CD4-positive, alpha-beta memory T cell (primary cell): ENCODE results near the gene HDAC4. TPM values are rescaled to one million over a fixed set of nuclear protein-coding genes. Genes with fewer than 3 reads are reported as not detected.

Source experiments
- CTCF ChIA-PET: fragments of 350-600 bp; sonication (Branson Sonifier 250); formaldehyde crosslinking; loops from one replicate; lab custom pipeline; 2021; ENCODE audit warnings: inconsistent platforms; ENCODE audit not compliant: partially characterized antibody; lab: Charles Lee
- POLR2A ChIA-PET: fragments of 350-600 bp; sonication (Branson Sonifier 250); formaldehyde crosslinking; loops from one replicate; lab custom pipeline; 2021; ENCODE audit not compliant: partially characterized antibody; lab: Charles Lee
- DNase-seq, 5 donors: peaks; one replicate each; pipeline versions ENCODE4 v3.0.0 to v3.0.0-alpha.2; 2020 to 2022; ENCODE audit warnings: mixed read lengths in 1 of 5
- H3K27ac ChIP-seq: one replicate; pipeline ENCODE4 v1.7.0; 2013; ENCODE audit warnings: low read depth, low read length
- H3K27me3 ChIP-seq: 2 replicates; pipeline ENCODE4 v1.7.0; 2013; ENCODE audit warnings: mild to moderate bottlenecking, low read length, moderate library complexity; ENCODE audit not compliant: insufficient read depth
- H3K36me3 ChIP-seq: 2 replicates; pipeline ENCODE4 v1.7.0; 2013; ENCODE audit warnings: mild to moderate bottlenecking, low read length, moderate library complexity; ENCODE audit not compliant: insufficient read depth
- H3K4me1 ChIP-seq: 2 replicates; pipeline ENCODE4 v1.7.0; 2013; ENCODE audit warnings: mild to moderate bottlenecking, low read length, moderate library complexity; ENCODE audit not compliant: insufficient read depth
- H3K4me3 ChIP-seq, 2 donors: one replicate each; pipeline ENCODE4 v1.7.0; 2013; ENCODE audit warnings: low read length in 2 of 2, mild to moderate bottlenecking in 1 of 2
- H3K9me3 ChIP-seq, 2 donors: one replicate each; pipeline ENCODE4 v1.7.0; 2013; ENCODE audit warnings: low read length in 2 of 2, control low read depth in 1 of 2; ENCODE audit not compliant: control insufficient read depth in 1 of 2
- H3K27ac Mint-ChIP-seq, 7 donors: one replicate each; pipeline ENCODE4 v1.8.0; 2020 to 2021; ENCODE audit warnings: mixed read lengths in 7 of 7, mild to moderate bottlenecking in 6 of 7, inconsistent platforms in 3 of 7, moderate library complexity in 3 of 7
- H3K27me3 Mint-ChIP-seq, 2 donors: one replicate each; pipeline ENCODE4 v1.8.0; 2020 to 2021; ENCODE audit warnings: mixed read lengths in 2 of 2
- H3K36me3 Mint-ChIP-seq, 2 donors: one replicate each; pipeline ENCODE4 v1.8.0; 2020 to 2021; ENCODE audit warnings: mixed read lengths in 2 of 2, inconsistent platforms in 1 of 2, mild to moderate bottlenecking in 1 of 2
- H3K4me1 Mint-ChIP-seq, 4 donors: one replicate each; pipeline ENCODE4 v1.8.0; 2020 to 2021; ENCODE audit warnings: mixed read lengths in 4 of 4, mild to moderate bottlenecking in 1 of 4
- H3K4me3 Mint-ChIP-seq, 8 donors: one replicate each; pipeline ENCODE4 v1.8.0; 2020 to 2021; ENCODE audit warnings: mixed read lengths in 8 of 8, mild to moderate bottlenecking in 7 of 8, moderate library complexity in 6 of 8, inconsistent platforms in 3 of 8
- H3K9me3 Mint-ChIP-seq, 8 donors: one replicate each; pipeline ENCODE4 v1.8.0; 2020 to 2021; ENCODE audit warnings: mixed read lengths in 8 of 8, mild to moderate bottlenecking in 5 of 8, inconsistent platforms in 3 of 8, moderate library complexity in 1 of 8
- intact Hi-C: fragments of 100-400 bp; cut with micrococcal nuclease; formaldehyde crosslinking; loops from one replicate; pipeline ENCODE4 v1.15.1; 2023
- polyA plus RNA-seq, 2 donors: library from polyadenylated mRNA; unstranded; fragments of 300-500 nt; fragmentation: Illumina TruSeq; gene quantifications; one replicate each; pipeline ENCODE4 v1.2.3, GENCODE V29; 2021
- total RNA-seq, 2 experiments: library from RNA; stranded (reverse); gene quantifications; one replicate each; pipeline ENCODE4 v1.2.3, GENCODE V29; 2021

The HDAC4 gene
- total and polyA plus RNA-seq, 4 experiments from 2014 or later = 1.4 to 59.7 (median 30.4) TPM

DNA sequence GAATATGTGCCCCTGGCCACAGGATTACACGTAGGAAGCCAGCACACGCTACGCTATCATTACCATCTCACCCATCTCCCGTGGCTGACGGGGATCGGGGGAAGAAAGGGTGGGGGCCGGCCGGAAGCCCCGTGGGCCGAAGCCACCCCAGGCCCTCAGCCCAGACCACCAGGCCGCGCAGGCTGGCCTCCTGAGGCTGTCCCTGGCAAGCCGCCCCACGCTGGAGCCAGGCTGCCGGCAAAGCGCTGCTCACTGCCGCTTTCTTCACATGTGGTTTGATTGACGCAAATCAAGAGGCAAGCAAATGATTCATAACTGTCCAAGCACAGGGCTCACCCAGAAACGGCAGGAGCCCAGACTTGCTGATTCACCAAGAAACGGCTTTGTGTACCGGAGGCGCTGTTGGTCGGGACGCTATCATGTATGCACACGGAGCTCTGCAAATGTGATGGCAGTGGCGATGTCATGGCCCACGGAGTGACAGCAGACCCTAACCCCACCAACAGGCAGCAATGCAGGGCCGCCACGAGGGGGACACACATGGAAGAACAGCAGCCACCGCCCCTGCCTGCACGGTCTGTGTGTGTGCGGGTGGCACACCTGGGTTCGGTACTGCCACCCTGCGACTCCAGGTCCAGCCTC lies 125.7 kb downstream of the HDAC4 start:
- H3K27me3 ChIP-seq = no peaks in the 10 kb centered on the region
- CTCF ChIA-PET = interaction anchor here (1.2 to 11.6 kb wide), 7 partner anchors 8 to 105 kb away, joined by 3 to 196 read pairs (median 8); no protein-coding TSS in a partner anchor
- intact Hi-C loops = loop anchor here (1.0 to 2.0 kb wide), 6 partner anchors 8 to 94 kb away; no protein-coding TSS in a partner anchor
- POLR2A ChIA-PET = interaction anchor here (1.0 to 5.6 kb wide), 14 partner anchors 8 to 602 kb away, joined by 3 to 74 read pairs (median 9); partner anchors contain the start of gene HDAC4
- peak; percentile 86 to 96 (median 87) for DNase-seq
- peak overlapping the region; percentile 75 for H3K27ac ChIP-seq
- H3K36me3 ChIP-seq = no peaks in the 10 kb centered on the region
- peaks cover 0 to 1% (median 0%) of the 10 kb centered on the region in 8 donors for H3K9me3 Mint-ChIP-seq
- peak overlapping the region; percentile 86 to 94 (median 89) for H3K4me3 Mint-ChIP-seq
- H3K4me1 ChIP-seq = peaks cover 38% of the 10 kb centered on the region
- H3K36me3 Mint-ChIP-seq = peaks cover 0 to 3% of the 10 kb centered on the region in 2 donors
- H3K4me3 ChIP-seq = peak overlapping the region; percentile 49 to 61
- H3K9me3 ChIP-seq = no peaks in the 10 kb centered on the region
- no peaks in the 10 kb centered on the region for H3K27me3 Mint-ChIP-seq
- peaks cover 27 to 65% (median 39%) of the 10 kb centered on the region in 4 donors for H3K4me1 Mint-ChIP-seq
- peak overlapping the region; percentile 90 to 99 (median 97) for H3K27ac Mint-ChIP-seq

DNA sequence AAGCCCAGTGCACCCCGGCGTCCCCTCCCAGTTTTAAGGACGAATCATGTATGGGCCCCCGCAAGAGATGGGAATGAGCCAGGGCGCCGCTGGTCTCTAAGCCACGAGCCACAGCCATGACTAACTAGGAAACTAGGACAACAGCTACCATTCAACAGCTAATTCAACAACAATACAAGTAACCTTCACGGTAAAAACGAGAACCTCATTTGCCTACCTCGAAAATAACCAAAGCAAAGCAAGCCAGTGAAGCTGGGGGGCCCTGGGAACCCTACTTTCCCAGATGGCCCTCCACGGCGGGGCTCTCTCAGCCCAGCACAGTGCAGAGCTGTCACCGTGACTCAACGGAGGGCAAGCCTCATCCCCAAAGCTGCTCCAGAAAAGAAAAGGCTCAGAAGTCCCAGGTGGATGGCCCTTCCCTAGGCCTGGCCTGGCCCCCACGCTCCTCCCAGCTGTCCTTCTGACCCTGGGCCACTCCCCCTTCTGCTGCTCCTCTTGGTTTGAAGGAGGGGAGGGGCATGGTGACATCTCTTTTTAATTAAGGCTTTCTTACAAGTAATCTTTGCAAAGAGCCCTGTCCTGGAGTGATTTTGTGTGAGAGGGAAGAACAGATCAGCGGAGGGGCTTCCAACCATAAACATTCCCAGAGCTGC lies 126.3 kb downstream of the HDAC4 start:
- peak overlapping the region; percentile 90 to 99 (median 97) for H3K27ac Mint-ChIP-seq
- Histone ChIP-seq H3K27me3 (no peaks in the 10 kb centered on the region), H3K27ac (peak overlapping the region; percentile 75), H3K4me1 (peaks cover 45% of the 10 kb centered on the region), H3K9me3 (no peaks in the 10 kb centered on the region), H3K36me3 (no peaks in the 10 kb centered on the region), H3K4me3 (peak overlapping the region; percentile 38 to 49)
- DNase-seq = peak in 1 of 5 donors; percentile 58
- H3K9me3 Mint-ChIP-seq = peaks cover 0 to 1% (median 0%) of the 10 kb centered on the region in 8 donors
- peak overlapping the region; percentile 85 to 94 (median 89) for H3K4me3 Mint-ChIP-seq
- no peaks in the 10 kb centered on the region for H3K27me3 Mint-ChIP-seq
- POLR2A ChIA-PET = interaction anchor here (1.0 to 5.6 kb wide), 13 partner anchors 8 to 603 kb away, joined by 3 to 74 read pairs (median 10); partner anchors contain the start of gene HDAC4
- CTCF ChIA-PET = interaction anchor here (1.3 to 11.6 kb wide), 7 partner anchors 13 to 608 kb away, joined by 3 to 196 read pairs (median 6); no protein-coding TSS in a partner anchor
- intact Hi-C loops = loop anchor here (1.0 to 2.0 kb wide), 7 partner anchors 7 to 95 kb away; no protein-coding TSS in a partner anchor
- peaks cover 28 to 71% (median 44%) of the 10 kb centered on the region in 4 donors for H3K4me1 Mint-ChIP-seq
- peaks cover 0 to 3% of the 10 kb centered on the region in 2 donors for H3K36me3 Mint-ChIP-seq

DNA sequence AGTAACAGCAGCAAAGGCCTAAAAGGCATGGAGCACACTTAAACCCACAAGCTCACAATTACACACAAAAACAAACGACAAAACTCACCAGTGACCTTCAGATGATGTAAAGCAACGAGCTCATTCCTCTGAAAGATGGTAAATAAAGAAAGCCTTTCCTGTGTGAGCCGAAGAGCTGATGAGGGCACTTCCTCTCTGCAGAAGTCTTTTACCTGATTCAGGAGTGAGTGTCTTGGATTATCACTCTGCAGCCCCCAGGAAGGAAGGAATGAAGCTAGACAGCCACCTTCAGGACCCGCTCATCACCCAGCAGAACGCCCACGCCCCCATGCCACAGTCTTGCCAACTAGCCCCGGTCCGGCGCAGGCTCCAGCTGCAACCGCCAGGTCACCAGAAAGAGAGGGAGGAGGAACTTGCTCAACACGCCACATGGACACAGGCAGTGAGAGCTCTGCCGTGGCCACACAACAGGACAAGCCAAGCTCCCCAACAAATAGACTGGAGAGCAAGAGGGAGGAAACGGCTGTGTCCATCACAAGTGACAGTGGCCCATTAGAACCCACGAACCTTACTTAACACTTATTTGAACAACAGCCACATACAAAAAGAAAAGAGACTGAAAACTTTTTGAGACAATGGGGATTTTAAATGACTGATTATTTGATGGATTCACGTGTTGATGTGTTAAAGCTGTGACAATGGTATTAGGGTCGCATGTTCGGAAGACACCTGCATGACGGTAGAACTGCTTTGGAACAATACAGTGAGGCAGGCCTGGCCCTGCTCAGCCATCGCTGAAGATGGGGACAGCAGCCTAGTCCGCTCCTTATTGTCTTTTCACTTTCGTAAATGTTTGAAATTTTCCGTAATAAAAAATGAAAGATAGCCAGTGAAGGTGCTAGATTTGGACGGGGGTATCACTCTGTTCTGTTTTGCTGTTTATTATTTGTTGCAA lies 127.3 kb downstream of the HDAC4 start:
- no peaks in the 10 kb centered on the region for H3K27me3 ChIP-seq
- peak overlapping the region; percentile 90 to 99 (median 97) for H3K27ac Mint-ChIP-seq

DNA sequence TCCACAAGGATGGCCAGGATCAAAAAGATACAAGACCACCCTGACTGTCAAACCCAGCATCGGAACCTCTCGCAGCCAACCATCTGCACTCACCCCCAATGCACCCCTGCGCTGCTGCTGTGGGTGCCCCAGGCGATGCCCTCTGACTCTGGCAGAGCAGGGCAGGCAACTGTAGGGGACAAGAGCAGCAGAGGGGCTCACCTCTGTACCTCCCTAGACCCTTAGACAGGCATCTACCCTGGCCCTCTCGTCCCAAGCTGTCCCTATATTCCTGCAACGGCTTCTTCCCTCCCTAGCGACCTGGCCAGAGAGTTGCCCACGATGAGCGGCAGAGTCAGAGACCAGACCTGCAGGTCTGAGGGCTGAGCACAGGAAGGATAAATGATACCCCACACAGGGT lies 128.2 kb downstream of the HDAC4 start:
- intact Hi-C loops = no loop called here
- Histone ChIP-seq H3K4me3 (no peak overlapping the region), H3K9me3 (no peaks in the 10 kb centered on the region), H3K27me3 (no peaks in the 10 kb centered on the region), H3K4me1 (peaks cover 64% of the 10 kb centered on the region), H3K27ac (no peak overlapping the region), H3K36me3 (no peaks in the 10 kb centered on the region)
- ChIA-PET POLR2A (interaction anchor here (1.6 to 5.6 kb wide), 3 partner anchors 24 to 128 kb away, joined by 4 to 74 read pairs (median 13); partner anchors contain the start of gene HDAC4), CTCF (interaction anchor here (1.3 to 11.6 kb wide), 3 partner anchors 24 to 610 kb away, joined by 3 to 196 read pairs (median 6); partner anchors contain the start of gene HDAC4)
- H3K4me3 Mint-ChIP-seq = no peak overlapping the region
- H3K9me3 Mint-ChIP-seq = peaks cover 0 to 1% (median 0%) of the 10 kb centered on the region in 8 donors
- no peaks in the 10 kb centered on the region for H3K27me3 Mint-ChIP-seq
- H3K4me1 Mint-ChIP-seq = peaks cover 42 to 80% (median 55%) of the 10 kb centered on the region in 4 donors
- peak overlapping the region in 5 of 7 donors; percentile 25 to 97 (median 90) for H3K27ac Mint-ChIP-seq
- no peak for DNase-seq
- peaks cover 0 to 3% of the 10 kb centered on the region in 2 donors for H3K36me3 Mint-ChIP-seq

More for the DNA sequence above, 127.3 kb downstream of the HDAC4 start:
- Mint-ChIP-seq H3K9me3 (peaks cover 0 to 1% (median 0%) of the 10 kb centered on the region in 8 donors), H3K27me3 (no peaks in the 10 kb centered on the region), H3K4me3 (peak overlapping the region; percentile 60 to 94 (median 86)), H3K36me3 (peaks cover 0 to 3% of the 10 kb centered on the region in 2 donors), H3K4me1 (peaks cover 35 to 74% (median 48%) of the 10 kb centered on the region in 4 donors)
- H3K9me3 ChIP-seq = no peaks in the 10 kb centered on the region
- peaks cover 54% of the 10 kb centered on the region for H3K4me1 ChIP-seq
- ChIA-PET CTCF (interaction anchor here (1.3 to 11.6 kb wide), 6 partner anchors 14 to 609 kb away, joined by 3 to 196 read pairs (median 7); partner anchors contain the start of gene HDAC4), POLR2A (interaction anchor here (1.3 to 5.6 kb wide), 11 partner anchors 7 to 127 kb away, joined by 3 to 74 read pairs (median 13); partner anchors contain the start of gene HDAC4)
- DNase-seq = no peak
- H3K27ac ChIP-seq = no peak overlapping the region
- intact Hi-C loops = loop anchor here (1.0 to 2.0 kb wide), 2 partner anchors 22 to 53 kb away; no protein-coding TSS in a partner anchor
- no peaks in the 10 kb centered on the region for H3K36me3 ChIP-seq
- H3K4me3 ChIP-seq = no peak overlapping the region

DNA sequence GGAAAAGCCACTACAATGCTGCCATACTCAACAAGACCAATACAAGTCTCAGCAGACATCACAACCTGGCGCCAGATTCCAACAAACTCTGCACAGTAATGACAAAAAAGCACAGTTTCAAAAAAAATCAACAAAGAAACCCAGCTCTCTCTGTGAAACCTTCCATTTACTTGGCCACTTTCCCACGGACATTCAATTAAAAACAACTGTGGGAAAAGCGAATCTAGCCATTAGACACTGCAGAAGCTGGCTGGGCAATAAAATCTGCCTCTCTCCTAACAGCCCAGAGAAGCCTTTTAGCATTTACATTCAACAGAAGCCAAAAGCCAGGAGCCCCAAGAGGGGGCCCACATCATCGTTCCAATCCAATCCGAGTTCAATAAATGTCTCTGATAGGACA lies 128.9 kb downstream of the HDAC4 start:
- peaks cover 3 to 5% of the 10 kb centered on the region in 2 donors for H3K36me3 Mint-ChIP-seq
- H3K4me1 ChIP-seq = peaks cover 70% of the 10 kb centered on the region
- no peaks in the 10 kb centered on the region for H3K27me3 ChIP-seq
- no peak overlapping the region for H3K4me3 Mint-ChIP-seq
- intact Hi-C loops = no loop called here
- no peaks in the 10 kb centered on the region for H3K36me3 ChIP-seq
- no peaks in the 10 kb centered on the region for H3K9me3 ChIP-seq
- ChIA-PET POLR2A (interaction anchor here (1.6 to 5.6 kb wide), 4 partner anchors 25 to 129 kb away, joined by 4 to 74 read pairs (median 8); partner anchors contain the start of gene HDAC4), CTCF (interaction anchor here (1.3 to 11.6 kb wide), 3 partner anchors 24 to 129 kb away, joined by 3 to 196 read pairs (median 6); partner anchors contain the start of gene HDAC4)
- H3K27me3 Mint-ChIP-seq = no peaks in the 10 kb centered on the region
- H3K4me1 Mint-ChIP-seq = peaks cover 43 to 85% (median 63%) of the 10 kb centered on the region in 4 donors
- no peak overlapping the region for H3K27ac ChIP-seq
- H3K27ac Mint-ChIP-seq = peak overlapping the region in 4 of 7 donors; percentile 13 to 86 (median 32)
- no peak for DNase-seq
- peaks cover 0 to 1% (median 0%) of the 10 kb centered on the region in 8 donors for H3K9me3 Mint-ChIP-seq
- no peak overlapping the region for H3K4me3 ChIP-seq

DNA sequence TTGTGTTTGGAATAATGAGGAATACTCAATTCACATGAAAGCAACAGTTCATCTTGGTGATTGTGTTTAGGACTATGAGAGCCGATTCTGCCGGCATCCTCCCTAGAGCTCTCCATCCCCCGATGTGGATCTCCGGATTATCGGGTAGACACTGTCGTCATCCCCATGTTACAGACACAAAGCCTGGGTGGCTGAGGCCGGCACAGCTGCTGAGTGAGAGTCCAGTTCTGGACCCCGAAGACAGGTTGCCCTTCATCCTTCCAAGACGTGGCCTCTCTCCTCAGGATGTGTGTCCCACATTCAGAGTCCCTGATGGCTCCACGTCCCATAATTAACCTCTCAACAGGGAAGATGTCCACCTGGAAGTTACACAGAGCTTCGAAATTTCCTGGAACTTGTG lies 129.3 kb downstream of the HDAC4 start:
- POLR2A ChIA-PET = interaction anchor here (1.2 to 5.6 kb wide), 6 partner anchors 24 to 129 kb away, joined by 4 to 74 read pairs (median 6); partner anchors contain the start of gene HDAC4
- H3K36me3 Mint-ChIP-seq = peaks cover 3 to 5% of the 10 kb centered on the region in 2 donors

More for the DNA sequence above, 129.3 kb downstream of the HDAC4 start:
- intact Hi-C loops = no loop called here
- Histone ChIP-seq H3K36me3 (no peaks in the 10 kb centered on the region), H3K27me3 (no peaks in the 10 kb centered on the region), H3K4me3 (no peak overlapping the region), H3K9me3 (no peaks in the 10 kb centered on the region), H3K4me1 (peaks cover 74% of the 10 kb centered on the region), H3K27ac (no peak overlapping the region)
- no peak for DNase-seq
- Mint-ChIP-seq H3K27me3 (no peaks in the 10 kb centered on the region), H3K4me3 (no peak overlapping the region), H3K9me3 (peaks cover 0 to 4% (median 0%) of the 10 kb centered on the region in 8 donors), H3K27ac (peak overlapping the region in 1 of 7 donors; percentile 35), H3K4me1 (peaks cover 47 to 87% (median 67%) of the 10 kb centered on the region in 4 donors)
- CTCF ChIA-PET = interaction anchor here (2.1 to 11.6 kb wide), 2 partner anchors 25 to 127 kb away, joined by 6 to 196 read pairs; no protein-coding TSS in a partner anchor
